ENCODE data around the gene RBP3. TPM values are rescaled to one million over a fixed set of nuclear protein-coding genes. Genes with fewer than 3 reads are reported as not detected.

Gene RBP3
- polyA plus RNA-seq, 1 donor from 2014 or later = not detected

- Histone ChIP-seq H3K27me3 (ENCODE audit: insufficient read depth, low read depth, low read length) (no peaks in the 10 kb centered on the region), H3K27ac (ENCODE audit: low read length) (no peak overlapping the region), H4K20me1 (ENCODE audit: insufficient read depth) (no peaks in the 10 kb centered on the region), H3K36me3 (ENCODE audit: insufficient read depth, low read length) (no peaks in the 10 kb centered on the region), H3K79me2 (replicated peaks; ENCODE audit: insufficient read depth, low read length) (no peaks in the 10 kb centered on the region), H3K9me3 (ENCODE audit: low read length) (no peaks in the 10 kb centered on the region), H2AFZ (ENCODE audit: low read depth, low read length) (no peak overlapping the region), H3K4me2 (ENCODE audit: low read length) (no peak overlapping the region), H3K9me2 (ENCODE audit: insufficient read depth, low read length) (no peaks in the 10 kb centered on the region), H3F3A (ENCODE audit: insufficient read depth, low read length, poor library complexity, severe bottlenecking) (no peaks in the 10 kb centered on the region), H3K9ac (ENCODE audit: low read length) (no peak overlapping the region), H3K4me3 (ENCODE audit: low read length) (no peak overlapping the region)
- no peak for TF ChIP-seq TAF1 (IDR thresholded peaks at IDR 0.05; ENCODE audit: low read depth)
- TF ChIP-seq SMC3 (conservative IDR thresholded peaks at IDR 0.05; ENCODE audit: poor library complexity) = no peak
- no peak for TF ChIP-seq EP300 (conservative IDR thresholded peaks at IDR 0.05; ENCODE audit: poor library complexity, severe bottlenecking)
- no peak for TF ChIP-seq REST (IDR thresholded peaks at IDR 0.05; ENCODE audit: borderline replicate concordance)
- no peak for TF ChIP-seq RAD21 (conservative IDR thresholded peaks at IDR 0.05)
- no peak for TF ChIP-seq POLR2AphosphoS5 (IDR thresholded peaks at IDR 0.05)
- no peak for TF ChIP-seq CTCF (IDR thresholded peaks at IDR 0.05; ENCODE audit: poor library complexity, severe bottlenecking)
- no peak for TF ChIP-seq EZH2 (IDR thresholded peaks at IDR 0.05; ENCODE audit: borderline replicate concordance, insufficient read depth, low read length, poor library complexity, severe bottlenecking)
- no peak for TF ChIP-seq MXI1 (conservative IDR thresholded peaks at IDR 0.05; ENCODE audit: poor library complexity, severe bottlenecking)
These were observed 8.5 kb downstream of the RBP3 start for GRCh38 chr10:47356708-47357107.

GRCh38 chr10:47357131-47357582 is 9.0 kb downstream of the RBP3 start:
- Histone ChIP-seq H3K79me2 (replicated peaks; ENCODE audit: insufficient read depth, low read length) (no peaks in the 10 kb centered on the region), H3K9me2 (ENCODE audit: insufficient read depth, low read length) (no peaks in the 10 kb centered on the region), H3K27ac (ENCODE audit: low read length) (no peak overlapping the region), H3K27me3 (ENCODE audit: insufficient read depth, low read depth, low read length) (no peaks in the 10 kb centered on the region), H3F3A (ENCODE audit: insufficient read depth, low read length, poor library complexity, severe bottlenecking) (no peaks in the 10 kb centered on the region), H3K4me2 (ENCODE audit: low read length) (no peak overlapping the region), H3K9ac (ENCODE audit: low read length) (no peak overlapping the region), H3K9me3 (ENCODE audit: low read length) (no peaks in the 10 kb centered on the region), H3K4me3 (ENCODE audit: low read length) (no peak overlapping the region), H4K20me1 (ENCODE audit: insufficient read depth) (no peaks in the 10 kb centered on the region), H2AFZ (ENCODE audit: low read depth, low read length) (no peak overlapping the region), H3K36me3 (ENCODE audit: insufficient read depth, low read length) (no peaks in the 10 kb centered on the region)
- TF ChIP-seq EZH2 (IDR thresholded peaks at IDR 0.05; ENCODE audit: borderline replicate concordance, insufficient read depth, low read length, poor library complexity, severe bottlenecking) (no peak), MXI1 (conservative IDR thresholded peaks at IDR 0.05; ENCODE audit: poor library complexity, severe bottlenecking) (no peak), RAD21 (conservative IDR thresholded peaks at IDR 0.05) (no peak), SMC3 (conservative IDR thresholded peaks at IDR 0.05; ENCODE audit: poor library complexity) (no peak), TAF1 (IDR thresholded peaks at IDR 0.05; ENCODE audit: low read depth) (no peak), POLR2AphosphoS5 (IDR thresholded peaks at IDR 0.05) (no peak), EP300 (conservative IDR thresholded peaks at IDR 0.05; ENCODE audit: poor library complexity, severe bottlenecking) (no peak), CTCF (IDR thresholded peaks at IDR 0.05; ENCODE audit: poor library complexity, severe bottlenecking) (no peak), REST (IDR thresholded peaks at IDR 0.05; ENCODE audit: borderline replicate concordance) (no peak)

Measured in neural cell (in vitro differentiated cells).